ENCODE measurements around the gene LRRN4CL.

LRRN4CL gene

GRCh38 chr11:62719302-62719978 is 30.1 kb upstream of the LRRN4CL start:
- no peak overlapping the region for H3K4me3 ChIP-seq (ENCODE audit: low read length)
- H3K27ac ChIP-seq (ENCODE audit: low read depth, low read length): no peak overlapping the region
- peaks cover 10% of the 10 kb centered on the region for H3K4me1 ChIP-seq (ENCODE audit: control insufficient read depth, insufficient read depth, low read length)
- no peak overlapping the region for H3K9ac ChIP-seq (ENCODE audit: low read length)
- no peaks in the 10 kb centered on the region for H3K27me3 ChIP-seq (ENCODE audit: control insufficient read depth, insufficient read depth, low read length)
- peaks cover 70% of the 10 kb centered on the region for H3K36me3 ChIP-seq (ENCODE audit: control insufficient read depth, insufficient read depth, low read length)

DNA sequence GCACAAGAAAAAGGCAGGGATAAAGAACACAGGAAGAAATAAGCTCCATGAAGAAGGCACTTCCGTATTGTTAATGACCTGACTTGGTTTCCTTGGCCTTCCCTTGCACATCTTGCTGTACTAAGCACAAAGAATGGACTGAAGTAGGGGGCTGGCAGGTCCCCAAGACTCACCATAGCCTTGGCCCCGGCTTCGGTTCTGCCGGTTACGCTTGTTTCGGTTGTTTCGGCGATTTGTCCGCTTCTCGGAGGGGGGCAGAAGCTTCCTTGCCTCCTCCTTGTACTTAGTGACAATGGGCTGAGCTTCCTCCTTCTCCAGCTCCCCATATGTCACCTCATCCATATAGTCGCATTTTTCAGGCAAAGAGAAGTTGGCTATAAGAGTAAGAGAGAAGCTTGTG is 27.5 kb upstream of the LRRN4CL start:
- no peak overlapping the region for H3K4me3 ChIP-seq (ENCODE audit: low read length)
- no peaks in the 10 kb centered on the region for H3K27me3 ChIP-seq (ENCODE audit: control insufficient read depth, insufficient read depth, low read length)
- no peak overlapping the region for H3K9ac ChIP-seq (ENCODE audit: low read length)
- H3K36me3 ChIP-seq (ENCODE audit: control insufficient read depth, insufficient read depth, low read length): peaks cover 67% of the 10 kb centered on the region
- no peak overlapping the region for H3K27ac ChIP-seq (ENCODE audit: low read depth, low read length)
- no peaks in the 10 kb centered on the region for H3K4me1 ChIP-seq (ENCODE audit: control insufficient read depth, insufficient read depth, low read length)

DNA sequence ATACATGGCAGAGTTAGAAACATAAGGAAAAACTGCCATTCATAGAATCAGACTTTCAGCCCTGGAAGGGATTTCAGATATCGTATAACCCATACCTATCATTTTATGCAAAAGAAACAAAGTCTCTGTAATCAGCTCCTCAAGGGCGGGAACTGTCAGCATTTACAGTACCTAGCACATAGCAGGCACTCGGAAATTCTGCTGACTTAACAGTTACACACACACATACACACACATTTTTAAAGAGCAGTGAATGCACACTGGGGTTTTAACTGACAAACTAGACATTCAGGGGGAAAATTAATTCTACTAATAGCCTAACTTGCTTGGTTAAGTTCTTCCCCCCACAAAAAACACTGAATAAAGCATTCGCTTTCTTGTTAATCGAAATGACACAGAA is 26.9 kb upstream of the LRRN4CL start:
- H3K27ac ChIP-seq (ENCODE audit: low read depth, low read length): no peak overlapping the region
- peaks cover 61% of the 10 kb centered on the region for H3K36me3 ChIP-seq (ENCODE audit: control insufficient read depth, insufficient read depth, low read length)
- H3K9ac ChIP-seq (ENCODE audit: low read length): no peak overlapping the region
- H3K4me3 ChIP-seq (ENCODE audit: low read length): no peak overlapping the region
- no peaks in the 10 kb centered on the region for H3K27me3 ChIP-seq (ENCODE audit: control insufficient read depth, insufficient read depth, low read length)
- H3K4me1 ChIP-seq (ENCODE audit: control insufficient read depth, insufficient read depth, low read length): no peaks in the 10 kb centered on the region

- Histone ChIP-seq H3K27me3 (ENCODE audit: control insufficient read depth, insufficient read depth, low read length) (no peaks in the 10 kb centered on the region), H3K27ac (ENCODE audit: low read depth, low read length) (no peak overlapping the region), H3K4me1 (ENCODE audit: control insufficient read depth, insufficient read depth, low read length) (no peaks in the 10 kb centered on the region), H3K4me3 (ENCODE audit: low read length) (no peak overlapping the region), H3K36me3 (ENCODE audit: control insufficient read depth, insufficient read depth, low read length) (peaks cover 55% of the 10 kb centered on the region), H3K9ac (ENCODE audit: low read length) (no peak overlapping the region)
These were observed 26.1 kb upstream of the LRRN4CL start for GRCh38 chr11:62715150-62716130.

- H3K36me3 ChIP-seq (ENCODE audit: control insufficient read depth, insufficient read depth, low read length): peaks cover 39% of the 10 kb centered on the region
- peaks cover 11% of the 10 kb centered on the region for H3K4me1 ChIP-seq (ENCODE audit: control insufficient read depth, insufficient read depth, low read length)
- H3K27ac ChIP-seq (ENCODE audit: low read depth, low read length): no peak overlapping the region
- H3K27me3 ChIP-seq (ENCODE audit: control insufficient read depth, insufficient read depth, low read length): no peaks in the 10 kb centered on the region
- H3K4me3 ChIP-seq (ENCODE audit: low read length): no peak overlapping the region
- no peak overlapping the region for H3K9ac ChIP-seq (ENCODE audit: low read length)
These were observed 24.0 kb upstream of the LRRN4CL start for GRCh38 chr11:62713343-62713742.

DNA sequence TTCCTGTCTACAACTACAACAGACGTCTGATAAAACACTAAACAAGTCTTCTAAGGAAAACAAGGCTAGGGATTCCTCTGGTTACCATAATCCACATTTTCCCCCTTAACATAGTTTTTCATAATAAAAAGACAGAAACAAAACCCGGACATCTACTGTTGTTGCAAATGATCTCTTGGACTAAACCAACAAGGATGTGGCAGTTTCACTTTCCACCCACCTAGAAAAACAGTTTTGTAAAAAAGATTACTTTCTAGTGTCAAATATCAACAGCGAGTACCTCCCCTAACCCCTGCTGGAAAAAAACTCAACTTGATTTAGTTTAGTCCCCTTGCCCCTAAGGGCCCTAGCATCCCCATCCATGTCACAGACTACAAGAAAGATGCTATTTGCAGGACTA is 23.5 kb upstream of the LRRN4CL start:
- Histone ChIP-seq H3K4me1 (ENCODE audit: control insufficient read depth, insufficient read depth, low read length) (peaks cover 11% of the 10 kb centered on the region), H3K27ac (ENCODE audit: low read depth, low read length) (no peak overlapping the region), H3K27me3 (ENCODE audit: control insufficient read depth, insufficient read depth, low read length) (no peaks in the 10 kb centered on the region), H3K4me3 (ENCODE audit: low read length) (no peak overlapping the region), H3K9ac (ENCODE audit: low read length) (no peak overlapping the region), H3K36me3 (ENCODE audit: control insufficient read depth, insufficient read depth, low read length) (peaks cover 39% of the 10 kb centered on the region)

DNA sequence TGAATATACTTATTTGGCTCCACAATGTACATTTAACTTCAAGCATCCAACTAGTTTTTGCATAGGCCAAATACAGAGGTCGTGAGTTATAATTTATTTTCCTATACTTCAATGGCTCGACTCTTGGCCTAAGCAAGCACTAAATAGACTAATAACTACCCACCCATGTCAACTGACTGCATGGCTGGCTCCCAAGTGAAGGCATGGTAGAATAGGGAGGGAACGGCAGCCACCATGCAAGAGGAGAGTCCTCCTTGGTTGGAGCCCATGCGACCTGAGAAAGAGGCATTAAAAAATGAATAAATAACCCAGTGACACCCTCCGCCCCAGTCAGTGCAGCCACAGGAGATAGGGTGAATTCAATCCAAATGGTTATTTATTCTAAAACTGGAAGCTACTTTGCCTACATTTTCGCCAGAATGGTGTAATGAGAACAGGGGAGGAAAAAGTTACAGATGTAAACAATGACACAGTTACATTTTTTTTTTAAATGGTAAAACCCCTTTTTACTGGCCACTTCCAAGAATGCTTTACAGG is 23.0 kb upstream of the LRRN4CL start:
- Histone ChIP-seq H3K27ac (ENCODE audit: low read depth, low read length) (no peak overlapping the region), H3K27me3 (ENCODE audit: control insufficient read depth, insufficient read depth, low read length) (no peaks in the 10 kb centered on the region), H3K4me3 (ENCODE audit: low read length) (no peak overlapping the region), H3K9ac (ENCODE audit: low read length) (no peak overlapping the region), H3K36me3 (ENCODE audit: control insufficient read depth, insufficient read depth, low read length) (peaks cover 38% of the 10 kb centered on the region), H3K4me1 (ENCODE audit: control insufficient read depth, insufficient read depth, low read length) (peaks cover 11% of the 10 kb centered on the region)

DNA sequence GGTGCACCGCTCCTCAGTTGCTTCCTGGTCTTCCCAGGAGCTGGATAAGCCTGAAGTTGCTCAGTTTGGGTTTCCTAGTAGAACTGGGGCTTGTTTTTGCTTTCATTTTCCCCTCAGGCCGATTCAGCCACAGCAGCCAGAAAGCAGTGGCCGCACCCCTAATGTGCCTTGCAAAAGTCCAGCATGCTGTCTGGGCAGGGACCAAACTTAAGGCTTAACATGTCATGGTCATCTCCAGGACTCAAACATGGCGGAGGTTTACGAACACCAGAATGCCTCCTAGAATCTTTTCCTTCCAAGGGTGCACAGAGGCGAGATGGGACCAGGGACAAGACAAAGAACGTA is 20.6 kb upstream of the LRRN4CL start:
- H3K9ac ChIP-seq (ENCODE audit: low read length): peak overlapping the region; percentile 80
- no peaks in the 10 kb centered on the region for H3K27me3 ChIP-seq (ENCODE audit: control insufficient read depth, insufficient read depth, low read length)
- peaks cover 17% of the 10 kb centered on the region for H3K36me3 ChIP-seq (ENCODE audit: control insufficient read depth, insufficient read depth, low read length)
- H3K4me1 ChIP-seq (ENCODE audit: control insufficient read depth, insufficient read depth, low read length): peaks cover 17% of the 10 kb centered on the region
- H3K27ac ChIP-seq (ENCODE audit: low read depth, low read length): peak overlapping the region; percentile 95
- peak overlapping the region; percentile 80 for H3K4me3 ChIP-seq (ENCODE audit: low read length)

GRCh38 chr11:62709247-62710000 is 20.1 kb upstream of the LRRN4CL start:
- peak overlapping the region; percentile 91 for H3K4me3 ChIP-seq (ENCODE audit: low read length)
- peak overlapping the region; percentile 82 for H3K9ac ChIP-seq (ENCODE audit: low read length)
- H3K27ac ChIP-seq (ENCODE audit: low read depth, low read length): peak overlapping the region; percentile 95
- H3K27me3 ChIP-seq (ENCODE audit: control insufficient read depth, insufficient read depth, low read length): no peaks in the 10 kb centered on the region
- H3K4me1 ChIP-seq (ENCODE audit: control insufficient read depth, insufficient read depth, low read length): peaks cover 17% of the 10 kb centered on the region
- H3K36me3 ChIP-seq (ENCODE audit: control insufficient read depth, insufficient read depth, low read length): peaks cover 13% of the 10 kb centered on the region

GRCh38 chr11:62708793-62709192 is 19.5 kb upstream of the LRRN4CL start:
- Histone ChIP-seq H3K4me1 (ENCODE audit: control insufficient read depth, insufficient read depth, low read length) (peaks cover 17% of the 10 kb centered on the region), H3K4me3 (ENCODE audit: low read length) (peak overlapping the region; percentile 91), H3K9ac (ENCODE audit: low read length) (peak overlapping the region; percentile 82), H3K36me3 (ENCODE audit: control insufficient read depth, insufficient read depth, low read length) (peaks cover 8% of the 10 kb centered on the region), H3K27ac (ENCODE audit: low read depth, low read length) (peak overlapping the region; percentile 78), H3K27me3 (ENCODE audit: control insufficient read depth, insufficient read depth, low read length) (no peaks in the 10 kb centered on the region)

GRCh38 chr11:62708392-62708791 is 19.1 kb upstream of the LRRN4CL start:
- no peaks in the 10 kb centered on the region for H3K27me3 ChIP-seq (ENCODE audit: control insufficient read depth, insufficient read depth, low read length)
- peak overlapping the region; percentile 82 for H3K9ac ChIP-seq (ENCODE audit: low read length)
- H3K36me3 ChIP-seq (ENCODE audit: control insufficient read depth, insufficient read depth, low read length): peaks cover 7% of the 10 kb centered on the region
- peak overlapping the region; percentile 91 for H3K4me3 ChIP-seq (ENCODE audit: low read length)
- no peak overlapping the region for H3K27ac ChIP-seq (ENCODE audit: low read depth, low read length)
- H3K4me1 ChIP-seq (ENCODE audit: control insufficient read depth, insufficient read depth, low read length): peaks cover 17% of the 10 kb centered on the region

DNA sequence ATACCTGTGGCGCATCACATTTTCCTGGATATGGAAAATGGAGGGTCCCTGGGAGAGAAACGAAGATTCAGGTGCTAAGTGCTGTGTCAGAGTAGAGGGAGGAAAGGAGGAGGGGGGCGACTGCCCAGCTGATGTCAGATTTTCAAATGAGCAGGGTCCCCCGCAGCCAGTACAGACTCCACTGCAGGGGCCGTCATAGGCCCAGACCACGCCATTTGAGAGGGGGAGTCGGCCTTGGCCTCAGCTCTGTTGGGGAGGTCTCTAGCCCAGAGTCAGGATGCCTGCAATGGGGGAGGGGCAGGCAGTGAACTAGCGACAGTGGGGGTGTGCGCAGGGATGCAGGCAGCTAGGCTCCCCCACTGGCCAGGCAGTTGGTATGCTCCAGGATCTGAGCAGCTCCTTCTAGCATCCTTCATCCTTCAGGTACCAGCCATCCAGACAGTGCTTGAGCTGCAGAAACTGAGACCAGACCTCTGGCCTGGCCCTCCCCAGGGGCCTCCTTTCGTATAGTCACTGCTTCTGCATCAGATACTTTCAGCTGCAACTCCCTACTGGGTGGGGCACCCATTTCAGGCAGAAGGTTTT is 18.0 kb upstream of the LRRN4CL start, which contains the start of the genes BSCL2 and GNG3:
TSS of gene BSCL2 (minus strand) at position 148 of the 585 bp plus-strand sequence. CDS start 229 bp downstream, outside the sequence.
TSS of gene GNG3 (plus strand) at position 400 of the 585 bp plus-strand sequence. CDS start 620 bp downstream, outside the sequence.
- Histone ChIP-seq H3K4me1 (ENCODE audit: control insufficient read depth, insufficient read depth, low read length) (peaks cover 17% of the 10 kb centered on the region), H3K36me3 (ENCODE audit: control insufficient read depth, insufficient read depth, low read length) (peaks cover 4% of the 10 kb centered on the region), H3K27me3 (ENCODE audit: control insufficient read depth, insufficient read depth, low read length) (no peaks in the 10 kb centered on the region), H3K4me3 (ENCODE audit: low read length) (peak within 1 kb of the TSS; percentile 91), H3K27ac (ENCODE audit: low read depth, low read length) (peak within 1 kb of the TSS; percentile 87), H3K9ac (ENCODE audit: low read length) (peak within 1 kb of the TSS; percentile 53)

Measured in rectal smooth muscle tissue (tissue), 1 donor.